Measurements from ENCODE around the gene BAHCC1. TPM values are rescaled to one million over a fixed set of nuclear protein-coding genes. Genes with fewer than 3 reads are reported as not detected.

BAHCC1 gene
- total RNA-seq, 1 donor from 2014 or later = 4.8 TPM

DNA sequence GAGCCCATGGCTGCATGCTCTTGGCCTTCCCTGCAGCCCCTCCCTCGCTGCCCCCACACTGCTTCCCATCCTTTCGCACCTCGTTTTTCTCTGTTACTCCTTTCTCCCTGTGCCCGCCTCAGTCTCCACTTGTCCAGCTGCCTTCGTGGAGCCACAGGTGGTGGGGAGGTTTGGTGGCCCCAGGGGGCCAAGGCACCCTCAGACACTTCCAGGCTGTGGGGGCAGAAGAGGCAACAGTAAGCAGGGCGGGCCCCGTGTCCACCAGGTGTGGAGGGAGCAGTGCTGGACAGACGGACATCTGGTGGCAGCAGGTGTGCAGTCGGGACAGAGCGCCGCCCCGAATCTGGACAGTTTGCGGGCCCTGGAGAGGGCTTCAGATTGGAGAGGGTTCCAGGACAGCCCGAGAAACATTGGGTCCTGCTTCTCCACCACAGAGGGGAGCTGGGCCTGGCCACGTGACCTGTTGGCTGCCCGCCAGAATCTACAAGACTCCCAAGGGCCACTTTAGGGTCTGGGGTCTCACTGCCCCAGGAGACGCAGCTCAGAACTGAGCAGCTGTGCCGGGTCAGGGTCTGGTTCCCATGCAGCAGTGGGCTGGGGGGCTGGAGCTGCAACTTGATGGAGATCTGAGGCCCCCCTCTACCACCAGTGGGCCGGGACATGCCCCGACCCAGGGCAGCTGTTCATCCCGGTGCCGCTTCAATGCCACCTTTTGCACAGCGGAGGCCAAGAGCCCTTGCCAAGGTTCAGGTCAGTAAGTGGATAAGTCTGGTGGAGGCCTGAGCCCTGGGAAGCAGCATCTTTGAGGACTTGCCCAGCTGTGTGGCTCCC, 22.8 kb downstream of the BAHCC1 start:
- no peak overlapping the region for H3K4me3 ChIP-seq (ENCODE audit: low read depth, low read length)
- DNase-seq (ENCODE audit: low read depth) = no peak
- TF ChIP-seq, protein P1, sequence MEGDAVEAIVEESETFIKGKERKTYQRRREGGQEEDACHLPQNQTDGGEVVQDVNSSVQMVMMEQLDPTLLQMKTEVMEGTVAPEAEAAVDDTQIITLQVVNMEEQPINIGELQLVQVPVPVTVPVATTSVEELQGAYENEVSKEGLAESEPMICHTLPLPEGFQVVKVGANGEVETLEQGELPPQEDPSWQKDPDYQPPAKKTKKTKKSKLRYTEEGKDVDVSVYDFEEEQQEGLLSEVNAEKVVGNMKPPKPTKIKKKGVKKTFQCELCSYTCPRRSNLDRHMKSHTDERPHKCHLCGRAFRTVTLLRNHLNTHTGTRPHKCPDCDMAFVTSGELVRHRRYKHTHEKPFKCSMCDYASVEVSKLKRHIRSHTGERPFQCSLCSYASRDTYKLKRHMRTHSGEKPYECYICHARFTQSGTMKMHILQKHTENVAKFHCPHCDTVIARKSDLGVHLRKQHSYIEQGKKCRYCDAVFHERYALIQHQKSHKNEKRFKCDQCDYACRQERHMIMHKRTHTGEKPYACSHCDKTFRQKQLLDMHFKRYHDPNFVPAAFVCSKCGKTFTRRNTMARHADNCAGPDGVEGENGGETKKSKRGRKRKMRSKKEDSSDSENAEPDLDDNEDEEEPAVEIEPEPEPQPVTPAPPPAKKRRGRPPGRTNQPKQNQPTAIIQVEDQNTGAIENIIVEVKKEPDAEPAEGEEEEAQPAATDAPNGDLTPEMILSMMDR (conservative IDR thresholded peaks at IDR 0.05; ENCODE audit: low read depth, low read length) = no peak

DNA sequence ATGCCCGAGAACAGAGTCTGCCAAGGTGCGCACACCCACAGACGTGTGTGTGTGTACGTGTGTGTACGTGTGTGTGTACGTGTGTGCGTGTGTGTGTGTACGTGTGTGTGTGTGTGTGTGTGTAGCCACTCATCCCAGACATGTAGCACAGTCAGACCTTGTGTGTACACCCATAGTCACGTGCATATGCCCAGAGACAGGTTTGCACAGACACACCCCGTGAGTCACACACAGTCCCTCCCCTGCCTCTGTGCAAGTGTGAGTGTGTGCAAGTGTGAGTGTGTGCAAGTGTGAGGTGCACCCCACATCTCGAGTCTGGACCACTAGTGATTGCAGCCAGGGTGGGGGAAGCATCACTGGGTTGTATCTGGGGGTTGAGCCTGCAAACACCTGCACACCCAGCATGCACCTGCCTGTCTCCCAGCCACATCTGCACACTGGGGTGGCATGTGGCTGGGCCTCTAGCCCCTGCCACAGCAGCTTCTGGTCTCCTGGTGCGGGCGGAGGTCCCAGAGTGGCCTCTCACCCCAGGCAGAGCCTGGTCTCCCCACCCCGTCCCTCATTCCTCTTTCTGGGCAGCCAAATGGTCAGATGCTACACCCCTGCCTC, 23.6 kb downstream of the BAHCC1 start:
- DNase-seq (ENCODE audit: low read depth) = no peak
- TF ChIP-seq, protein P1 (conservative IDR thresholded peaks at IDR 0.05; ENCODE audit: low read depth, low read length) = no peak
- no peak overlapping the region for H3K4me3 ChIP-seq (ENCODE audit: low read depth, low read length)

DNA sequence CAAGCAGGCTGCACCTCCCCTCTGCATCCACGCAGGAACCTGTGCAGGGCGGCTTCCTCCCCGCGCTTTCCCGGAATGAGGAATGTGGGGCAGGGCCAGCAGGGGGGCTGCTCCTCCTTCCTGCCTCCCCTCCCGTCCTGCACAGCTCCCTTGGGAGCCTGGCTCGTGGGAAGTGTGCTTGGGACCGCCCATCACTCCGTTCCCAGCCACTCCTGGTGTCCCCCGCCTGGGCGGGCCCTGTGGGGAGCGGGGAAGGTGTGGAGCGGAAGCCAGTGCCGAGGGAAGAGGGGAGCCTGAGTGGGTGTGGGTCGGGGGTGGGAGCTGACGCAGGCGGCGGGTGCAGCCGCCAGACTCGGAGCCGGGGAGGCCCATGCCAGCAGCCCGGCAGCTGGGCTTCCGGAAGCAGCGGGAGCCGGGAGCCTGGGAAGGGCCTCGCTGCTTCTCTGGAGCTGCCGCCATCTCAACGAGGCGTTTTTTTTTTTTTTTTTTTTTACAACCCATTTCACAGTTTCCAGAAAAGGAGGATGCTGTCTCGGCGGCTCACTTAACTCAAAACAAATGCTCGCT, 24.1 kb downstream of the BAHCC1 start:
- TF ChIP-seq, protein P1 (conservative IDR thresholded peaks at IDR 0.05; ENCODE audit: low read depth, low read length) = no peak
- peak overlapping the region; percentile 1 for H3K4me3 ChIP-seq (ENCODE audit: low read depth, low read length)
- DNase-seq (ENCODE audit: low read depth) = no peak

GRCh38 chr17:81419886-81420768, 24.9 kb downstream of the BAHCC1 start:
- H3K4me3 ChIP-seq (ENCODE audit: low read depth, low read length) = peak overlapping the region; percentile 1
- TF ChIP-seq, protein P1 (conservative IDR thresholded peaks at IDR 0.05; ENCODE audit: low read depth, low read length) = no peak
- DNase-seq (ENCODE audit: low read depth) = no peak

DNA sequence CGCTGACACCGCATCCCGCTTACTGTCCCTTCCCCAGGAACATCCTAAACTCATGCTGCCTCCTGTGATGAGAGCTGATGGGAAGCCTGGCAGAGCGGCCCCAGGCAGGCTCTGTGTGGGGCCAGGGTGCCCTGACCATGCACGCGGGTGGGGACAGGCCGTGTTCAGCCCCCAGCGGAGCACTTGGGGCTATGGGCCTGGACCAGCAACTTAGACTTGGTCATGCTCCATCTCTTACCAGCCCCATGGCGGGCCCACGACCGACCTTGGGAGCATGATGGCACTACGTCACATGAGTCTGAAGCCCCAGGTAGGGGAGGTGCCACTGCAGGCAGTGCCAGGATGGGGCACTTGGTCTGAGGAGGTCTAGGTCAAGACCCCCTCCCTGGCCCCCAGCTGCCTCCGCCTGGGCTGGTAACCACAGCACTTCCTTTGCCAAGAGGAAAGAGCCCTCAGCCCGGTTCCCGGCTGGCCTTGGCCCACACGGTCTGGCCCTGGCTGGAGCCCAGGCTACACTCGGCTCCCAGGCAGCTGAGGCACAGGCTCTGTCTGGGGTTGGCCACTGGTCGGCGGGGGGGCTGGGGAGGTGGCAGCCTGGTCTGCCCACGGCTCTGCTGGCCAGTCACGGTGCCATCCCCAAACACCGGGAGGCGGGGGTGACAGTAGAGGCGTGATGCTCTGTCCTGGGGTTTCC, 25.7 kb downstream of the BAHCC1 start:
- H3K4me3 ChIP-seq (ENCODE audit: low read depth, low read length) = no peak overlapping the region
- DNase-seq (ENCODE audit: low read depth) = no peak
- TF ChIP-seq, protein P1 (conservative IDR thresholded peaks at IDR 0.05; ENCODE audit: low read depth, low read length) = no peak

Data from epithelial cell of proximal tubule (primary cell).